Measurements from ENCODE around the gene AMPH.

GRCh38 chr7:38351601-38352000 is 279.6 kb downstream of the AMPH start:
- TF ChIP-seq EZH2 (IDR thresholded peaks at IDR 0.05) = no peak
- no peak for TF ChIP-seq POLR2AphosphoS5 (IDR thresholded peaks at IDR 0.05; ENCODE audit: borderline replicate concordance, low read depth, low read length)
- TF ChIP-seq FOXP2 (optimal IDR thresholded peaks at IDR 0.05; ENCODE audit: control extremely low read depth, extremely low read length, insufficient read depth) = no peak

Data from SK-N-MC (cell line).